ENCODE measurements around the gene SLC2A13.

Gene SLC2A13

GRCh38 chr12:39878753-39879152, 227.1 kb downstream of the SLC2A13 start:
- DNase-seq (ENCODE audit: low read depth, low spot score) = no peak

DNA sequence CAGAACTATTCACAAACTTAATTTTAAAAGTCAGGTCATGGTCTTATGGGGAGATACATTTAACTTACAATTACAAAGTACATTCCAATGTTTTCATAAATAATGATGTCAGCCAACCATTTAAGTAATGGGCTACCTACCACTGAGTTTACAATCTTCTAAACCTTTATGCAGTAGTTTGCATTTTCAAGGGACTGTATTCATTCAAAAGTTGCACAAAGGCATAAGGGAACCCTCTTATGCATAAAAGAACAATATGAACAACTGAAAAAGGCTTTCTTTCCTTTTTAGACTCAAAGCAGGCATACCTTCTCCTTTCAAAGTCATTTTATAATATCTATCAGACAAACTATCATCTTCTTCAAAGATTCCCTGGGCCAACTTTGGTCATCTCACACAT, 230.2 kb downstream of the SLC2A13 start:
- Histone ChIP-seq H3K4me1 (ENCODE audit: control insufficient read depth, insufficient read depth, low read length) (no peaks in the 10 kb centered on the region), H3K27me3 (ENCODE audit: control insufficient read depth, insufficient read depth, low read length) (no peaks in the 10 kb centered on the region), H3K36me3 (ENCODE audit: control insufficient read depth, insufficient read depth, low read length) (no peaks in the 10 kb centered on the region), H3K4me3 (ENCODE audit: low read length) (no peak overlapping the region), H3K9me3 (ENCODE audit: control insufficient read depth, insufficient read depth, low read length) (peaks cover 9% of the 10 kb centered on the region), H3K27ac (ENCODE audit: low read length) (no peak overlapping the region)
- no peak for DNase-seq (ENCODE audit: low read depth, low spot score)

More at GRCh38 chr12:39878753-39879152, 227.1 kb downstream of the SLC2A13 start:
- H3K9me3 ChIP-seq (ENCODE audit: control insufficient read depth, insufficient read depth, low read length) = peaks cover 9% of the 10 kb centered on the region
- H3K27ac ChIP-seq (ENCODE audit: low read length) = no peak overlapping the region
- no peaks in the 10 kb centered on the region for H3K27me3 ChIP-seq (ENCODE audit: control insufficient read depth, insufficient read depth, low read length)
- no peaks in the 10 kb centered on the region for H3K36me3 ChIP-seq (ENCODE audit: control insufficient read depth, insufficient read depth, low read length)
- H3K4me1 ChIP-seq (ENCODE audit: control insufficient read depth, insufficient read depth, low read length) = no peaks in the 10 kb centered on the region
- no peak overlapping the region for H3K4me3 ChIP-seq (ENCODE audit: low read length)

GRCh38 chr12:39874785-39875184, 231.1 kb downstream of the SLC2A13 start:
- no peak overlapping the region for H3K4me3 ChIP-seq (ENCODE audit: low read length)
- H3K27ac ChIP-seq (ENCODE audit: low read length) = no peak overlapping the region
- H3K9me3 ChIP-seq (ENCODE audit: control insufficient read depth, insufficient read depth, low read length) = peaks cover 7% of the 10 kb centered on the region
- DNase-seq (ENCODE audit: low read depth, low spot score) = no peak
- H3K4me1 ChIP-seq (ENCODE audit: control insufficient read depth, insufficient read depth, low read length) = no peaks in the 10 kb centered on the region
- no peaks in the 10 kb centered on the region for H3K36me3 ChIP-seq (ENCODE audit: control insufficient read depth, insufficient read depth, low read length)
- no CpG with 5 or more reads among the region's 2 CpGs for whole genome bisulfite sequencing (ENCODE audit: insufficient coverage, insufficient read length)
- no peaks in the 10 kb centered on the region for H3K27me3 ChIP-seq (ENCODE audit: control insufficient read depth, insufficient read depth, low read length)

- Histone ChIP-seq H3K4me3 (ENCODE audit: low read length) (no peak overlapping the region), H3K27me3 (ENCODE audit: control insufficient read depth, insufficient read depth, low read length) (no peaks in the 10 kb centered on the region), H3K27ac (ENCODE audit: low read length) (no peak overlapping the region), H3K36me3 (ENCODE audit: control insufficient read depth, insufficient read depth, low read length) (no peaks in the 10 kb centered on the region), H3K9me3 (ENCODE audit: control insufficient read depth, insufficient read depth, low read length) (no peaks in the 10 kb centered on the region), H3K4me1 (ENCODE audit: control insufficient read depth, insufficient read depth, low read length) (no peaks in the 10 kb centered on the region)
- no CpG with 5 or more reads among the region's 1 CpG for WGBS (ENCODE audit: insufficient coverage, insufficient read length)
- DNase-seq (ENCODE audit: low read depth, low spot score) = no peak
These were observed 232.8 kb downstream of the SLC2A13 start for GRCh38 chr12:39873065-39873464.

DNA sequence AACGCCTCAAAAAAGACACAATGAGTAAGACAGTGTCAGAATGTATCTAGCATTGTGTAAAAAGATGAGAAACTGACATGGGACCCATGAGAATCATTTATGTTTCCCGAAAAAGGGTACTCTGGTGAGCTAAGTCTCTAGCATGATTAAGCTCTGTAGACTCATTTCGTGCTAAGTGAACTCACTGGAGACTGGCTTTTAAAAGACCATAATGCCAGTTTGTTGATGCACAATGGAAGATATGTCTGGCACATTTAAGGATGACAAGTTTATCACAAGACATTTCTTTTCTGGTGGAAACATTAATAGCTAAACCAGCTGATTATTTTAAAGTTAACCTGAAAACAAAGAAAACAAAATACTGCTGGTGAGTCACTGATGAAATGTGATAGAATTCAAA, 233.5 kb downstream of the SLC2A13 start:
- Histone ChIP-seq H3K27me3 (ENCODE audit: control insufficient read depth, insufficient read depth, low read length) (no peaks in the 10 kb centered on the region), H3K27ac (ENCODE audit: low read length) (no peak overlapping the region), H3K4me3 (ENCODE audit: low read length) (no peak overlapping the region), H3K4me1 (ENCODE audit: control insufficient read depth, insufficient read depth, low read length) (no peaks in the 10 kb centered on the region), H3K36me3 (ENCODE audit: control insufficient read depth, insufficient read depth, low read length) (no peaks in the 10 kb centered on the region), H3K9me3 (ENCODE audit: control insufficient read depth, insufficient read depth, low read length) (no peaks in the 10 kb centered on the region)
- no peak for DNase-seq (ENCODE audit: low read depth, low spot score)
- WGBS (ENCODE audit: insufficient coverage, insufficient read length) = no CpG with 5 or more reads among the region's 3 CpGs

DNA sequence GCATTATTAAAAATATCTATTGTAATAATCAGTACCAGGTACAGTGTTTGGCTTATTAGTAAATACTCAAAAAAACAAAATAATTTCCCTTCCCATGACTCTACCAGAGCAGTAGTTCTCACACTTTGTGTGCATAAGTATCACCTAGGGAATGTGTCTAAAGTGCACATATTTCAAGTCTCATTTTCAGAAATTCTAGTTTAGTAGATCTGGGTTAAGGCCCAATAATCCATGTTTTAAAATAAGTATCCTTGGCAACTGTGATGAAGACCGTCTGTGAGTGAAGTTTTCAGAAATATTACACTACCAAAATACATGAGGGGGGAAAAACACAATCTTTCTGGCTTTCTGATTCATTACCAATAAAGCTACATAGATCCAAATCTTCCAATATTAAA, 237.6 kb downstream of the SLC2A13 start:
- no peaks in the 10 kb centered on the region for H3K36me3 ChIP-seq (ENCODE audit: control insufficient read depth, insufficient read depth, low read length)
- no peak overlapping the region for H3K27ac ChIP-seq (ENCODE audit: low read length)
- H3K27me3 ChIP-seq (ENCODE audit: control insufficient read depth, insufficient read depth, low read length) = no peaks in the 10 kb centered on the region
- H3K4me1 ChIP-seq (ENCODE audit: control insufficient read depth, insufficient read depth, low read length) = no peaks in the 10 kb centered on the region
- no peaks in the 10 kb centered on the region for H3K9me3 ChIP-seq (ENCODE audit: control insufficient read depth, insufficient read depth, low read length)
- no CpG with 5 or more reads among the region's 1 CpG for WGBS (ENCODE audit: insufficient coverage, insufficient read length)
- DNase-seq (ENCODE audit: low read depth, low spot score) = no peak
- no peak overlapping the region for H3K4me3 ChIP-seq (ENCODE audit: low read length)

- H3K4me3 ChIP-seq (ENCODE audit: low read length) = no peak overlapping the region
- WGBS (ENCODE audit: insufficient coverage, insufficient read length) = no CpG with 5 or more reads among the region's 1 CpG
- no peaks in the 10 kb centered on the region for H3K27me3 ChIP-seq (ENCODE audit: control insufficient read depth, insufficient read depth, low read length)
- H3K4me1 ChIP-seq (ENCODE audit: control insufficient read depth, insufficient read depth, low read length) = no peaks in the 10 kb centered on the region
- H3K27ac ChIP-seq (ENCODE audit: low read length) = no peak overlapping the region
- no peak for DNase-seq (ENCODE audit: low read depth, low spot score)
- H3K36me3 ChIP-seq (ENCODE audit: control insufficient read depth, insufficient read depth, low read length) = no peaks in the 10 kb centered on the region
- H3K9me3 ChIP-seq (ENCODE audit: control insufficient read depth, insufficient read depth, low read length) = no peaks in the 10 kb centered on the region
These were observed 238.1 kb downstream of the SLC2A13 start for GRCh38 chr12:39867631-39868327.

DNA sequence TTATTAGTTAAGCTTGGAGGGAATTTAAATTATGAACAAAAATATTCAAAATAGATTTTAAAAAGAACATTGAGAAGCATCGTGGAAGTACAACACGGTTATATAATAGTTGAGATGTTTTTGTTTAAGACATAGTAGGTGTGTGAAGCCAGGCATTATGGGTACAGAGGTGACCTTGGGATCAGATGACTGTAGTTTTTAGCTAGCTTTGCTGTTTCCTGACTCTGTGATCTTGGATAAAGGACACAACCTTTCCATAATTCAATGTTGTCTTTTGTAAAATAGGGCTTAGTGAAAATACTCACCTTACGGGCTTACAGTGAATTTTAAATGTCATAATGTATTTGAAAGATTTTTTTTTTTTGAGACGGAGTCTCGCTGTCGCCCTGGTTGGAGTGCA, 239.7 kb downstream of the SLC2A13 start:
- Histone ChIP-seq H3K4me1 (ENCODE audit: control insufficient read depth, insufficient read depth, low read length) (no peaks in the 10 kb centered on the region), H3K27me3 (ENCODE audit: control insufficient read depth, insufficient read depth, low read length) (no peaks in the 10 kb centered on the region), H3K36me3 (ENCODE audit: control insufficient read depth, insufficient read depth, low read length) (no peaks in the 10 kb centered on the region), H3K27ac (ENCODE audit: low read length) (no peak overlapping the region), H3K9me3 (ENCODE audit: control insufficient read depth, insufficient read depth, low read length) (no peaks in the 10 kb centered on the region), H3K4me3 (ENCODE audit: low read length) (no peak overlapping the region)
- 100% methylated on average over 2 of the region's 6 CpGs for WGBS (ENCODE audit: insufficient coverage, insufficient read length)
- no peak for DNase-seq (ENCODE audit: low read depth, low spot score)

GRCh38 chr12:39860695-39861094, 245.2 kb downstream of the SLC2A13 start:
- H3K4me3 ChIP-seq (ENCODE audit: low read length) = no peak overlapping the region
- H3K4me1 ChIP-seq (ENCODE audit: control insufficient read depth, insufficient read depth, low read length) = no peaks in the 10 kb centered on the region
- no peak for DNase-seq (ENCODE audit: low read depth, low spot score)
- no peaks in the 10 kb centered on the region for H3K36me3 ChIP-seq (ENCODE audit: control insufficient read depth, insufficient read depth, low read length)
- no peaks in the 10 kb centered on the region for H3K9me3 ChIP-seq (ENCODE audit: control insufficient read depth, insufficient read depth, low read length)
- H3K27me3 ChIP-seq (ENCODE audit: control insufficient read depth, insufficient read depth, low read length) = no peaks in the 10 kb centered on the region
- no CpG with 5 or more reads among the region's 2 CpGs for WGBS (ENCODE audit: insufficient coverage, insufficient read length)
- H3K27ac ChIP-seq (ENCODE audit: low read length) = no peak overlapping the region

DNA sequence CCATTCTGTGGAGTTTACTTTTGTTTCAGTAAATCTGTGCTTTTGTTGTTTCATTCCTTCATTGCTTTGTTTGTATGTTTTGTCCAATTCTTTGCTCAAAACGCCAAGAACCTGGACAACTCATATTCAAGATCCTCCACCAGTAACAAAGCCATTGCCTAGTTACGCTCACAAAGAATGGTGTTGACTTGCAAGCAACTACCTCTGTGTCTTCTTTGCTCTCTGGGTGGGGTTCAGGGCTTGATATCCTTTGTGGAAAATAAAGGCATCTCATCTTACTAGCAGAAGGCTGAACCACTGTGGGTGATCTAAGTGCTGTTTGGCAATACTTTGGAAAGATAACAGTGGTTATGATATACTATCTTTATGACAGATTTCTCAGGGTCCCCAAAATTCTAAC, 252.9 kb downstream of the SLC2A13 start:
- WGBS (ENCODE audit: insufficient coverage, insufficient read length) = no CpG with 5 or more reads among the region's 2 CpGs
- H3K36me3 ChIP-seq (ENCODE audit: control insufficient read depth, insufficient read depth, low read length) = no peaks in the 10 kb centered on the region
- H3K4me1 ChIP-seq (ENCODE audit: control insufficient read depth, insufficient read depth, low read length) = no peaks in the 10 kb centered on the region
- no peak overlapping the region for H3K4me3 ChIP-seq (ENCODE audit: low read length)
- H3K9me3 ChIP-seq (ENCODE audit: control insufficient read depth, insufficient read depth, low read length) = no peaks in the 10 kb centered on the region
- no peak overlapping the region for H3K27ac ChIP-seq (ENCODE audit: low read length)
- no peaks in the 10 kb centered on the region for H3K27me3 ChIP-seq (ENCODE audit: control insufficient read depth, insufficient read depth, low read length)
- no peak for DNase-seq (ENCODE audit: low read depth, low spot score)

DNA sequence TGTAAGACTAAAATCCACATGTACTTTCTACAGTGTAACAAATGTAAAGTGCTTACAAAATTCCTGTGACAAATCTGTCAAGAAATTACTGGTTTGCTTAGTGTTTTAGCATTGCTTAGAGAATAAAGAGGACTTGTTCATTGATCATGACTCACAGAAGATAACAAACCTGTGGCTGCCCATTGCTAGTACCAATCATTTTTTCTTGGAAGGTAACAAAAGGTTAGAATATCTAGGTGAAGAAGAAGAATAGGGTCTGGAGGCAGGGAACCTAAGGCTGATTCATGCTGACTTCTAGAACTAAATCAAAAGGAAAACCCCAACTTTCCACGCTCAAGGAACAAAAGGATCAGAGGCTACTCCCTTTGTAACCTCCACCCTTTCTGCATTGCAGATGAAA, 253.5 kb downstream of the SLC2A13 start:
- no CpG with 5 or more reads among the region's 1 CpG for WGBS (ENCODE audit: insufficient coverage, insufficient read length)
- no peaks in the 10 kb centered on the region for H3K27me3 ChIP-seq (ENCODE audit: control insufficient read depth, insufficient read depth, low read length)

More for the DNA sequence above, 253.5 kb downstream of the SLC2A13 start:
- Histone ChIP-seq H3K36me3 (ENCODE audit: control insufficient read depth, insufficient read depth, low read length) (no peaks in the 10 kb centered on the region), H3K4me1 (ENCODE audit: control insufficient read depth, insufficient read depth, low read length) (no peaks in the 10 kb centered on the region), H3K9me3 (ENCODE audit: control insufficient read depth, insufficient read depth, low read length) (no peaks in the 10 kb centered on the region), H3K27ac (ENCODE audit: low read length) (no peak overlapping the region), H3K4me3 (ENCODE audit: low read length) (no peak overlapping the region)
- DNase-seq (ENCODE audit: low read depth, low spot score) = no peak

Measured in iPS DF 6.9 (cell line).